ENCODE data around the gene OSGIN1.

DNA sequence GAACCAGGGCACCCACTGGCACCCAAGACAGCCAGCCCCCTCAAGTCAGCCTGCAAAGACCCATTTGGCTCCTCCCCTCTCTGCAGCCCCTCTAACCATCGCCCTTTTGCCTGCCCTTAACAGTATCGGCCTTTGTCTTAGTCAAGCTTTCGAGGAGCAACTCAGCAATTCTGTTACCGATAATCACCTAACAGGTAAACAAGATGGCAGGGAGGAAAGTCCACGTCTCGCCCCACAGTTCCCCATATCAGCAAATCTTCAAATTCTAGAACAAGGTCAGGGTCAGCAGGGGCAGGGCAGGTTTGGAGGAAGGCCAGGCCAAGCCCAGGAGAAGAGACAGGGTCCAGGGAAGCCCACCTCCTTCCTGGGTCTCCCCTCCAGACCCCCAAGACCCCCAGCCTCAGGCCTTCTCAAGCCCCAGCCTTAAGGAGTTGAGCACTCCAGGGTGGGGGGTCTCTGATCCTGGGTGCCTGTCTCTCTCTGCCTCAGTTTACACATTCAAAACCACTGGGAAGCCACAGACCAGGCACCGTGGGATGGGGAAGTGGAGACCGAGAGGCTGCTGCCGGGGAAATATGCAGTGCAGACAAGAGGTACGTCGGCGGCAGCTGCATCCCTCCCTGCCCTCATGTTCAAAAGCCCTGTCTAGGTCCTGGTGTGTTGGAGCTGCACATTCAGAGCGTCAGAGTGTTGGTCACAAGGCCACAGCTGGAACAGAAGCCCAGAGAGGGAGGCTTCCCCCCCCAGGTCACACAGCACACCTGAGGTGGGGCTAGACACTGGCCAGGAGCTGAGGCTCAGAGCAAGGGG, 3.9 kb upstream of the OSGIN1 start:
- TF ChIP-seq, protein P1, sequence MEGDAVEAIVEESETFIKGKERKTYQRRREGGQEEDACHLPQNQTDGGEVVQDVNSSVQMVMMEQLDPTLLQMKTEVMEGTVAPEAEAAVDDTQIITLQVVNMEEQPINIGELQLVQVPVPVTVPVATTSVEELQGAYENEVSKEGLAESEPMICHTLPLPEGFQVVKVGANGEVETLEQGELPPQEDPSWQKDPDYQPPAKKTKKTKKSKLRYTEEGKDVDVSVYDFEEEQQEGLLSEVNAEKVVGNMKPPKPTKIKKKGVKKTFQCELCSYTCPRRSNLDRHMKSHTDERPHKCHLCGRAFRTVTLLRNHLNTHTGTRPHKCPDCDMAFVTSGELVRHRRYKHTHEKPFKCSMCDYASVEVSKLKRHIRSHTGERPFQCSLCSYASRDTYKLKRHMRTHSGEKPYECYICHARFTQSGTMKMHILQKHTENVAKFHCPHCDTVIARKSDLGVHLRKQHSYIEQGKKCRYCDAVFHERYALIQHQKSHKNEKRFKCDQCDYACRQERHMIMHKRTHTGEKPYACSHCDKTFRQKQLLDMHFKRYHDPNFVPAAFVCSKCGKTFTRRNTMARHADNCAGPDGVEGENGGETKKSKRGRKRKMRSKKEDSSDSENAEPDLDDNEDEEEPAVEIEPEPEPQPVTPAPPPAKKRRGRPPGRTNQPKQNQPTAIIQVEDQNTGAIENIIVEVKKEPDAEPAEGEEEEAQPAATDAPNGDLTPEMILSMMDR (IDR thresholded peaks at IDR 0.05), result no peak
- TF ChIP-seq POLR2A (IDR thresholded peaks at IDR 0.05), result no peak
- TF ChIP-seq EP300 (IDR thresholded peaks at IDR 0.05), result no peak

Data from tibial nerve (tissue), 4 donors.